ENCODE data around the gene ZNF385D.

DNA sequence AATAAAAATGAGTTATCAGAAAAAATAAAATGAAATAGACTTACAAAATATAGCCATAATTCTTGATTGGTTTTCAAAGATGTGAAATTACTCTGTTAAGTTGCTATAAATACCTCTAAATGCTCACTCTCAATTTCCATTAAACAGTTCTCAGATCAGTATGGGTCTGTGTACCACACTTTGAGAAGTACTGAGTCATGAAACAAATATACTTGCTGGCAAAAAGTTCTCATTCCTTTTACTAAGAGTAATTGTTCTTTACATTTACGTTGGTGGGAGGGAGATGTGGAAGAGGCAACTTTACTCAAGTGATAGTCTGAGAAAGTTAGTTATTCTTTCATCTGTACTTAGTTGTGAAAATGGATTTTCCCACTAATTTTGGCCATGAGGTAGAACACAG lies 96.3 kb downstream of the ZNF385D start:
- no peak for TF ChIP-seq CTCF (IDR thresholded peaks at IDR 0.05)
- TF ChIP-seq POLR2A (IDR thresholded peaks at IDR 0.05): no peak

Data from thyroid gland (tissue), 4 donors.